GM23338 (cell line): ENCODE data around the gene RAB19.

Experiments used
- CREB1 ChIP-seq: fragments of 250-450 bp; sonication (Bioruptor Pico); IDR thresholded peaks from 2 replicates; pipeline ENCODE4 v1.5.0; 2020; ENCODE audit warnings: low read depth, mild to moderate bottlenecking, moderate library complexity
- ETS1 ChIP-seq: IDR thresholded peaks from 2 replicates; pipeline ENCODE4 v1.6.1; 2016; ENCODE audit warnings: antibody characterized with exemption
- EZH2 ChIP-seq: fragments of 200-600 bp; sonication (generic); IDR thresholded peaks from one replicate; pipeline ENCODE4 v1.8.0; 2017; ENCODE audit warnings: antibody characterized with exemption, mild to moderate bottlenecking, low read depth; ENCODE audit not compliant: unreplicated experiment
- EZH2phosphoT487 ChIP-seq: fragments of 200-600 bp; sonication (generic); IDR thresholded peaks from one replicate; pipeline ENCODE4 v1.8.1; 2018; ENCODE audit warnings: antibody characterized with exemption; ENCODE audit not compliant: unreplicated experiment
- JUNB ChIP-seq: IDR thresholded peaks from one replicate; pipeline ENCODE4 v1.6.1; 2016; ENCODE audit warnings: antibody characterized with exemption; ENCODE audit not compliant: unreplicated experiment
- NANOG ChIP-seq: IDR thresholded peaks from 2 replicates; pipeline ENCODE4 v1.6.1; 2016; ENCODE audit warnings: antibody characterized with exemption, borderline replicate concordance
- POLR2AphosphoS5 ChIP-seq: IDR thresholded peaks from 2 replicates; pipeline ENCODE4 v1.6.1; 2016; ENCODE audit warnings: antibody characterized with exemption, low read depth
- STAT1 ChIP-seq: IDR thresholded peaks from one replicate; pipeline ENCODE4 v1.6.1; 2016; ENCODE audit warnings: antibody characterized with exemption; ENCODE audit not compliant: unreplicated experiment
- ZNF114 ChIP-seq: fragments of 250-450 bp; sonication (Bioruptor Pico); IDR thresholded peaks from 2 replicates; pipeline ENCODE4 v1.5.0; 2020; ENCODE audit warnings: mild to moderate bottlenecking, moderate library complexity
- ZNF331 ChIP-seq: fragments of 250-450 bp; sonication (Bioruptor Pico); IDR thresholded peaks from 2 replicates; pipeline ENCODE4 v1.5.0; 2020; ENCODE audit warnings: low read depth, mild to moderate bottlenecking, moderate library complexity
- TF ChIP-seq, protein P1 (sequence below), 2 experiments: fragments of 200-600 bp in 1 of 2; sonication (generic) in 1 of 2; conservative IDR thresholded peaks; 2 replicates each; pipeline versions ENCODE4 v1.5.1 to v1.6.1; 2016 to 2017; ENCODE audit warnings: antibody characterized with exemption in 2 of 2, low read depth in 2 of 2, mild to moderate bottlenecking in 2 of 2, moderate library complexity in 1 of 2
- TF ChIP-seq, protein P2 (sequence below): IDR thresholded peaks from one replicate; pipeline ENCODE4 v1.6.1; 2018; ENCODE audit warnings: antibody characterized with exemption; ENCODE audit not compliant: unreplicated experiment

- no peak for TF ChIP-seq EZH2
- TF ChIP-seq, protein P1, sequence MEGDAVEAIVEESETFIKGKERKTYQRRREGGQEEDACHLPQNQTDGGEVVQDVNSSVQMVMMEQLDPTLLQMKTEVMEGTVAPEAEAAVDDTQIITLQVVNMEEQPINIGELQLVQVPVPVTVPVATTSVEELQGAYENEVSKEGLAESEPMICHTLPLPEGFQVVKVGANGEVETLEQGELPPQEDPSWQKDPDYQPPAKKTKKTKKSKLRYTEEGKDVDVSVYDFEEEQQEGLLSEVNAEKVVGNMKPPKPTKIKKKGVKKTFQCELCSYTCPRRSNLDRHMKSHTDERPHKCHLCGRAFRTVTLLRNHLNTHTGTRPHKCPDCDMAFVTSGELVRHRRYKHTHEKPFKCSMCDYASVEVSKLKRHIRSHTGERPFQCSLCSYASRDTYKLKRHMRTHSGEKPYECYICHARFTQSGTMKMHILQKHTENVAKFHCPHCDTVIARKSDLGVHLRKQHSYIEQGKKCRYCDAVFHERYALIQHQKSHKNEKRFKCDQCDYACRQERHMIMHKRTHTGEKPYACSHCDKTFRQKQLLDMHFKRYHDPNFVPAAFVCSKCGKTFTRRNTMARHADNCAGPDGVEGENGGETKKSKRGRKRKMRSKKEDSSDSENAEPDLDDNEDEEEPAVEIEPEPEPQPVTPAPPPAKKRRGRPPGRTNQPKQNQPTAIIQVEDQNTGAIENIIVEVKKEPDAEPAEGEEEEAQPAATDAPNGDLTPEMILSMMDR (conservative IDR thresholded peaks at IDR 0.05; ENCODE audit: low read depth in 2 of 2): no peak
- TF ChIP-seq POLR2AphosphoS5: no peak
- no peak for TF ChIP-seq EZH2phosphoT487
- no peak for TF ChIP-seq JUNB
- no peak for TF ChIP-seq NANOG
- no peak for TF ChIP-seq STAT1
- TF ChIP-seq, protein P2, sequence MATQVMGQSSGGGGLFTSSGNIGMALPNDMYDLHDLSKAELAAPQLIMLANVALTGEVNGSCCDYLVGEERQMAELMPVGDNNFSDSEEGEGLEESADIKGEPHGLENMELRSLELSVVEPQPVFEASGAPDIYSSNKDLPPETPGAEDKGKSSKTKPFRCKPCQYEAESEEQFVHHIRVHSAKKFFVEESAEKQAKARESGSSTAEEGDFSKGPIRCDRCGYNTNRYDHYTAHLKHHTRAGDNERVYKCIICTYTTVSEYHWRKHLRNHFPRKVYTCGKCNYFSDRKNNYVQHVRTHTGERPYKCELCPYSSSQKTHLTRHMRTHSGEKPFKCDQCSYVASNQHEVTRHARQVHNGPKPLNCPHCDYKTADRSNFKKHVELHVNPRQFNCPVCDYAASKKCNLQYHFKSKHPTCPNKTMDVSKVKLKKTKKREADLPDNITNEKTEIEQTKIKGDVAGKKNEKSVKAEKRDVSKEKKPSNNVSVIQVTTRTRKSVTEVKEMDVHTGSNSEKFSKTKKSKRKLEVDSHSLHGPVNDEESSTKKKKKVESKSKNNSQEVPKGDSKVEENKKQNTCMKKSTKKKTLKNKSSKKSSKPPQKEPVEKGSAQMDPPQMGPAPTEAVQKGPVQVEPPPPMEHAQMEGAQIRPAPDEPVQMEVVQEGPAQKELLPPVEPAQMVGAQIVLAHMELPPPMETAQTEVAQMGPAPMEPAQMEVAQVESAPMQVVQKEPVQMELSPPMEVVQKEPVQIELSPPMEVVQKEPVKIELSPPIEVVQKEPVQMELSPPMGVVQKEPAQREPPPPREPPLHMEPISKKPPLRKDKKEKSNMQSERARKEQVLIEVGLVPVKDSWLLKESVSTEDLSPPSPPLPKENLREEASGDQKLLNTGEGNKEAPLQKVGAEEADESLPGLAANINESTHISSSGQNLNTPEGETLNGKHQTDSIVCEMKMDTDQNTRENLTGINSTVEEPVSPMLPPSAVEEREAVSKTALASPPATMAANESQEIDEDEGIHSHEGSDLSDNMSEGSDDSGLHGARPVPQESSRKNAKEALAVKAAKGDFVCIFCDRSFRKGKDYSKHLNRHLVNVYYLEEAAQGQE: no peak
- TF ChIP-seq CREB1 (CRISPR knock-in tag): no peak
- TF ChIP-seq ETS1: no peak
- TF ChIP-seq ZNF114 (CRISPR knock-in tag): no peak
- no peak for TF ChIP-seq ZNF331 (CRISPR knock-in tag)
Measured at GRCh38 chr7:140393756-140394306, 10.0 kb upstream of the RAB19 start.
